HG03558 (cell line): ENCODE results near the gene SCRG1.
A peak's percentile ranks its signal among the peaks of the same experiment; 100 is the strongest.

Source experiments
- ATAC-seq: cut with Tn5 transposase; IDR thresholded peaks from one replicate; pipeline ENCODE4 v1.9.1; 2021; ENCODE audit warnings: moderate number of reproducible peaks; ENCODE audit not compliant: unreplicated experiment; ENCODE audit errors: extremely low read depth

The SCRG1 gene

DNA sequence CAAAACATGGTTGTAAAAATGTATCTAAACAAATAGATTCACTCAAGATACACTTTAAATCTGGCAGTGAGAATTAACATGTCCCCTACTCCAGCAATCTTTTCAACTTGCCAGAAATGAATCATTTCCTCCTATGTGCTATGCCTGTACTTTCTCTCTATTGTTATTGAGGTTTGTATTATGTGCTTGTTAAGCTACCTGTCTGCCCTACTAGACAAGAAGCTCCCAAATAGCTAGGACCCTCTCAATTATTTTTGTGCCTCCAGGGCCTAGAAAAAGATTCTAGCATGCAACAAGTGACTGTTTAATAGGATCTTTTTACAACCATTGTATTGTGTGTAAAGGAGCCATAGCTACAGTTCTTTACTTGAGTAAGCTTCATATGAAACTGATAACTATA is 31.6 kb downstream of the SCRG1 start:
- peak; percentile 22 for ATAC-seq

DNA sequence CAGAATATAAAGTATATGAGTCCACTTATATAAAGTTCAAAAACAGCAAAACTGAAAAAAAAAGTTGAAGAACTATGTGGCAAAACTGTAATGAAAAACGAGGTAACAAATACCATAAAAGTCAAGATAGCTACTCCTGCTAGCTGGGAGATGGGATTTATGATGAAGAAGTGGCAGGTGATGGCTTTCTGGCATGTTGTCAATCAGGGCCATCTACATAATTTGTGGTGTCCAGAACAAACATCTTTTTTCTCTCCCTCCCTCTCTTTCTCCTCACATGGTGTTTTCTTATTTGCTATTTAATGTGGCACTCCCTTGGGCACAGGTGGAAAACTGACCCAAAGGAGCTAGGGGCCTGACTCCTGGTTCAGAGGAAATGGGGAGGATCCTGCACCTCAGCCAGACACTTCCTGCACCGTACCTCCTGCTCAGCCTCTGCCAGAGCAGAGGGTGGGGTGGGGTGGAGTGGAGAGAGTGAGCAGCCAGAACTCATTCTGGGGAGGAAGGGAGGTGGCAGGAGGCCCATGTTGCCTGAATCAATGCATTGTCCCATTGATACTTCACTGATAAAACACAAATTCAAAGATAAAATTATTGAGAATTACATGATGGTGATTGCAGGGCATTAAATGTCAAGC is 33.4 kb downstream of the SCRG1 start:
- no peak for ATAC-seq

DNA sequence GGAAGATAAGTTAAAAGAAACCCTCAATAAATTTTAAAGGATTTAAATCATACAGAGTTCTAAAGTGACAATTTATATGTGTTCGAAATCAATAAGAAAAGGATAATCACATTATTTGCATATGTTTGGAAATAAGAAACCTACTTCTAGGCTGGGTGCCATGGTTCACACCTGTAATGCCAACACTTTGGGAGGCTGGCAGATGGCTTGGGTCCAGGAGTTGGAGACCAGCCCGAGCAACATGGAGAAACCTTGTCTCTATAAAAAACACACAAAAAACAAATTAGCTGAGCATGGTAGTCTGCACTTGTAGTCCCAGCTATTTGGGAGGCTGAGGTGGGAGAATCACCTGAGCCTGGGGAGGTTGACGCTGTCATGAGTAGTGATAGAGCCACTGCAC is 36.2 kb downstream of the SCRG1 start:
- ATAC-seq: no peak

DNA sequence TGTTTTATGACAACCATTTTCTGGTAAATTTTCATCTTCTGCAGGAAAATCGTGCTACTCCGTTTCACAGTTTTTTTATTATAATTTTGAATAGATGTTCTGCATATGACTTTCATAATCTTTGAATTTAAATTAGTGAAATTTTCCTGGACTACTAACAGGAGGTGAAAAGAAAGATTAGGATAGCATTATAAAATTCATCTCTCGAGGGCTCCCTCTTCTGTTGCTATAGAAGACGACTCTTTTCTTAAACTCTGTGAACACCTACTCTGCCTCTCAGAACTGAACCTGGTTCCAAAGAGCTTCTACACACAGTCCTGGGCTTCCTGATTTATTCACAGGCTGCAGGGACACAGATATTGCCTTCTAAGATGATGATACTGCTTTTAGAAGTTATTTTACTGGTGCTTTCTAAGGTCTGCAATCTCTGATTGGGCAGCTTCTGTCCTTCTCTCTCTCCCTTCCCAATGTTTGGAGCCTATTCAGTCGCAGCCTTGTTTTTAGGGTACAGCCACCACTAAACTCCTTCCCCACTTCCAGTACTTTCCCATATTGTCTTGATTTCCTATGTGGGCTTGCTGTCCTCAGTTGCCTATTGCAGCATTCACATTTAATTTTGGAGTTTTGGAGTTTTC is 38.2 kb downstream of the SCRG1 start:
- ATAC-seq: no peak

DNA sequence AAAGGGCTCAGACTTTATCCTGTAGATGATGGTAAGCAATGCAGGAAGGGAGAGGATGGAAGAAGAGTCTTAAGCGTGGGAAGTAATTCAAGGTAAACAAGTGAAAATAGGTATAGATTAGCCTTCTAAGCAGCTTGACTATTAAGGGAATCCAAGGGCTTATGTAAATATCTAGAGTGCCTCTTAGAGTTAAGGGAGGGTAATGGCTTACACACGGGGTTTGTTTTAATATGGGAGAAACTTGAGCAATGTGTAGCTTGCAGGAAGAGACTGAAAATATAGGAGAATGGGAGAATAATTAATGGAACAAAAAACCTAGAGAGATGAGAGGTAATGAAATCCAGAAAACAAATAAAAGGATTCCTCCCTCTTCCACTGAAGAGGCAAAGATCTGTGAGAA is 41.0 kb downstream of the SCRG1 start:
- ATAC-seq: no peak

DNA sequence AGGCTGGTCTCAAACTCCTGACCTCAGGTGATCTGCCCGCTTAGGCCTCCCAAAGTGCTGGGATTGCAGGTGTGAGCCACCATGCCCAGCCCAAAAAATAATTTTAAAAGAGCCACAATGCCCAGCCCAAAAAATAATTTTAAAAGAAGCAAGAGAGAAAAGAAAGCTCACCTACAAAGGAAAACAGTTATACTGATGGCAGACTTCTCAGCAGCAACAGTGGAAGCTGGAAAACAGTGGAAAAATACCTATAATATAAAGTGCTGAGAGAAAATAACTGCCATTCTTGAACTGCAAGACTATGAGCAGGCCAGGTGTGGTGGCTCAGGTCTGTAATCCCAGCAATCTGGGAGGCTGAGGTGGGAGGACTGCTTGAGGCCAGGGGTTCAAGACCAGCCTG is 51.4 kb downstream of the SCRG1 start:
- ATAC-seq: no peak

DNA sequence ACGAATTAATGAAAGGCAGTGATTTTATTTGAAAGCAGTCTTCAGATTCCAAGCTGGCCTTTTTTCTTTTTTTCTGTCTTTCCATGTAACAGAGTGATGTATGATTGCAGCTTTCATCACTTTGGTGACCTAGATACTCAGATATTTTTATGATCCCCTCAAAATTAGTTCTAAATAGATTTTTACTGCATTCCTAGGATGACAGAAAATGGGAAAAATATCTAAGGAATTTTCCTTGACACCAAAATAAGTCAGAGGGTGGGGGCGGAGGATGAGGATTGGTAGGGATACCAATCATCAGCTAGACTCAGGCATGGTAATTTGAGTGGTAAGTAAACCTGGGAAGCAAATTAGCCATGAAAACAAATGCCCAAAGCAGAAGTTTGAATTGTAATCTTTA is 52.8 kb downstream of the SCRG1 start:
- ATAC-seq: no peak

DNA sequence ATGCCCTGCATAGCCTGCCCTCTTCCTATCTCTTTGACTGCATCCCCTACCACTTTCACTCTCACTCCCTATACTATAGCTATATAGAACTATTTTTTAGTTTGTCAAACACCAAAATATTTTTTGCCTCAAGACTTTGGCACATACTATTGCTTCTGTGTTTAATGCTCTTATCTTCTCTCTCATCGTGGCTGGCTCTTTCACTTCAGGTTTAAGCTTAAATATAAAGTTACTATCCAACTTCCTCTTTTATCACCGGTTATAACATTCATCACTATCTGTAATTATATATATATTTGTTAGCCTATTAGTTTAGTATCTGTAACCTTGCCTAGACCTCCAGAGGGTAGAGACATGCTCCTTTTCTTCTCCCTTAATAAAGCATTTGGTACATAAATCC is 53.3 kb downstream of the SCRG1 start:
- ATAC-seq: no peak

DNA sequence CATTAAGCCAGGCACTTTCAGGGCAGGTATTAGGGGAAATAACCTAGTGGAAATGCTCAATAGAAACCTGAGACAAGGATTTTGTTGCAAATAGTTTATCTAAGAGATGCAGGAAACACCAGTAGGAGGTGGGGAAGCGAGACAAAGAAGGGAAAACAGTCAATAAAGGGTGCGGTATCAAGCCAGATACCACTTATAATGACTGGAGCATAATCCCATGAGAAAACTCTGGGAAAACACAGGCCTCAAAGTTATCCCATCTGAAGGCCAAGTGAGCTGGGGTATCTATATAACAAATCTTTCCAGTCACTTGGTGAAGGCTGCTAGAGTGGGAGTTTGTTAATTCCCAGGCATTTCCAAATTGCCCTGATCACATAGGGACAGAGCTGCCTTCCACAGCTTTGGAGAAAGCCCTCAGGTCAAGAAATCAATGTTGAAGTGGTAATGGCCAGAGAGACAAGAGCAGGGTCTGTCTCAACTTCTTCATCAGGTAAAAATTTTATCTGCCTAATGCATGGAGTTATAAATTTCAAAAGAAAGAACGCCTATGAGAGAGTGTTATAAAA is 55.0 kb downstream of the SCRG1 start:
- ATAC-seq: no peak

DNA sequence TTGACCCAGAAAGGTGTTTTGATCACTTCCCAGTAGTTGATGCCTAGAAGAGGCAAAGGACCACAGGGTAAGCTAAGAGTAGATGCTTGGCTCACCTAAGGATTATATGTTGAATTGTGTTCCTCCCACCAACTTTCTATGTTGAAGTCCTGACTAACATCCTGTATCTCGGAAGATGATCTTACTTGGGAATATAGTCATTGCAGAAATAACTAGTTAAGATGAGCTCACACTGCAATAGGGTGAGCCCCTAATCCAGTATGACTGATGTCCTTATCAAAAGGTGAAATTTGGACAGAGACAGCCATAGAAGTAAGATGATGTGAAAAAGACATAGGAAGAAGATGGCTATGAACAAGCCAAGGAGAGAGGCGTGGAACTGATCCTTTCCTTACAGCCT is 61.5 kb downstream of the SCRG1 start:
- ATAC-seq: no peak

DNA sequence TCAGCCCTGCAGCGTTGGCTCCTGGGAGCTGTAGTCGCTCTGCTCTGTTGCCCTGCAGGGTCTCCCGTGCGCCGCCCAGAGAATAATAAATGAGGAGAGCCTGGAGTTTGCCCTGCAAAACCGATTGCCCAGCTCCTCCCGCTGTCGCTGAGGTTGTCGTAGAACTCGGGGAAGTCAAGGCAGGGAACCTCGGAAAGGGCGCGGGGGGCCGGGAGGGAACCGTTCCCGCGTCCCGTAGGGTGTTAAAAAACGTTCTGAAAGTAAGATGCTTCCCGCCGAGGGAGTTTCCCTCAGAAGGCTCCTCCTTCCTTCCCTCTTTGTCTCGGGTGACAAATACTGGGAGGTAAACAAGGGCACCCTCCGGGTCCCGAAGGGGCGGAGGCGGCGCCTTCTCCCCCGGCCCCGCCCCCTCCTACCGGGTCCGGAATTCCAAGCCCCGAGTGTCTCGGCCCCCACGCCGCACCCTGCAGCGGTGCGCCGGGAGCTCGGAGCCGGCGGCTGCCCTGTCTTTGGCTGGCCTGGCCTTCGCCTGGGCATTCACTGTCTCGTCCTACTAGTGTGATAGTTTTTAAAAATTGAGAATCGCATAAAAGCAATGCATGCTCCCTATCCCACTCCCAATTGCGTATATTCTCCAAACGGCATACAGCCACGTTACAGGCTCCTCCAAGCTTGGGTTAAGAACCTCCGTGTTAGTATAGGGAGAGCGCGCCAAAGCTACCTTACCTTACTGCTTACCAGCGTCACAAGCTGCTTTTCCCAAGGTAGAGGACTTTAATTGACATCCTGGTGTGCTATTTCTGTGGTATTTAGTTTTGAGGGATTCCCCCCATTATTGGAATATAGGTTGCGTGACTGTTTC is 63.8 kb downstream of the SCRG1 start:
- ATAC-seq: peak; percentile 24
